C4-2B (cell line): Measurements from ENCODE around the gene ANKS1B.
"Not testable (repeated sequence)": the region's sequence is repeated elsewhere in the genome, so short reads cannot be mapped to it uniquely, and the experiment has no call there.

ENCODE experiments used
- H3K27ac ChIP-seq: fragments of 450-650 bp; 2 replicates; pipeline ENCODE4 v1.5.1; 2017
- ZFX ChIP-seq: fragments of 450-650 bp; IDR thresholded peaks from 2 replicates; pipeline ENCODE4 v1.6.1; 2017
- TF ChIP-seq, protein P1 (sequence below): fragments of 450-650 bp; conservative IDR thresholded peaks from 2 replicates; pipeline ENCODE4 v1.5.1; 2017; ENCODE audit warnings: mild to moderate bottlenecking

Gene ANKS1B

DNA sequence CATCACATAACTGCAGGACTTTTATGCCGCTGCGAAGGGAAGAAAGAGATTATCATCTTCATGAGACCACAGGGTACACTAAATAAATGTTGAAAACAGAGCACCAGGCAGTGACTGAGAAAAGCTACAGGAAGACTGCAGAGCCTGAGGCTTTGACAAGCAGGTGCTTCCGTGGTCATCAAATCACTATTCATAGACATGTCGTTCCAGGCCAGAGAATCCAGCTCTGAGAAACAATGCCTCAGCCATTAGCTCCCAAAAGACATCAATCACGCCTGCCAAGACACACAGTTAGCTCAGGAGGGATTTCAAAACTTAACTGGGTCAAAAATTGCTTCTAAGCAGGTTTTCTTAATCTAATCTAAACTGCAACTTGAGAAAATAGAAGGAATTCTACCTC, 384.3 kb downstream of the ANKS1B start:
- no peak overlapping the region for H3K27ac ChIP-seq
- TF ChIP-seq ZFX, result no peak
- TF ChIP-seq, protein P1, sequence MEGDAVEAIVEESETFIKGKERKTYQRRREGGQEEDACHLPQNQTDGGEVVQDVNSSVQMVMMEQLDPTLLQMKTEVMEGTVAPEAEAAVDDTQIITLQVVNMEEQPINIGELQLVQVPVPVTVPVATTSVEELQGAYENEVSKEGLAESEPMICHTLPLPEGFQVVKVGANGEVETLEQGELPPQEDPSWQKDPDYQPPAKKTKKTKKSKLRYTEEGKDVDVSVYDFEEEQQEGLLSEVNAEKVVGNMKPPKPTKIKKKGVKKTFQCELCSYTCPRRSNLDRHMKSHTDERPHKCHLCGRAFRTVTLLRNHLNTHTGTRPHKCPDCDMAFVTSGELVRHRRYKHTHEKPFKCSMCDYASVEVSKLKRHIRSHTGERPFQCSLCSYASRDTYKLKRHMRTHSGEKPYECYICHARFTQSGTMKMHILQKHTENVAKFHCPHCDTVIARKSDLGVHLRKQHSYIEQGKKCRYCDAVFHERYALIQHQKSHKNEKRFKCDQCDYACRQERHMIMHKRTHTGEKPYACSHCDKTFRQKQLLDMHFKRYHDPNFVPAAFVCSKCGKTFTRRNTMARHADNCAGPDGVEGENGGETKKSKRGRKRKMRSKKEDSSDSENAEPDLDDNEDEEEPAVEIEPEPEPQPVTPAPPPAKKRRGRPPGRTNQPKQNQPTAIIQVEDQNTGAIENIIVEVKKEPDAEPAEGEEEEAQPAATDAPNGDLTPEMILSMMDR, result no peak

DNA sequence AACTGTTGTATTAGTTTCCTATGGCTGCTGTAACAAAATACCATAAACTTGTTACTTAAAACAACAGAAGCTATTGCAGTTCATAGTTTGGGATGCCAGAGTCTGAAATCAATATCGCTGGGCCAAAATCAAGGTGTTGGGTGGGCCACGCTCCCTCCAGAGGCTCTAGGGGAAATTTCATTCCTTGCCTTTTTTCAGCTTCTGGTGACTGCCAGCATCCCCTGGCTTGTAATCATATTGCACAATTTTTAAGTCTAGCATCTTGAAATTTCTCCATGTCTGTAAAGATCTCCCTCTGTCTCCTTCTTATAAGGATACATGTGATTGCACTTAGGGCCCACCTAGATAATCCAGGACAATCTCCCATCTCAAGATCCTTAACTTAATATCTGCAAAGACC, 386.0 kb downstream of the ANKS1B start:
- no peak for TF ChIP-seq ZFX
- TF ChIP-seq, protein P1, result no peak
- no peak overlapping the region for H3K27ac ChIP-seq

DNA sequence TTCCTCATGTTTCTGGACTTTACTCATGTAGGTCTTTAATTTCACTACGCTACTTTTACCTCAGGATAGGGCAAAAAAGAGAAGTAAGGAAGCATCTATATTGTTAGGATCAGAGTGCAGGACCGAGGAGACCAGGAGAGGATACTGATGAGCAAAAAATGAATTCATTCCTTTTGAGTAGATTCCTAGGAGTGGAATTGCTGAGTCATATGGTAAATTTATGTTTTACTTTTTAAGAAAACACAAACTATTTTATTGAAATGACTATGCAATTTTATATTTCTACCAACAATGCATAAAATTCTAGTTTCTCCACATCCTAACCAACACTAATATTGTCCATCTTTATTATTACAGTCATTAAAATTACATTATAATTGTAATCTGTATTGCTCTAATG, 388.0 kb downstream of the ANKS1B start:
- TF ChIP-seq, protein P1, result no peak
- TF ChIP-seq ZFX, result no peak
- no peak overlapping the region for H3K27ac ChIP-seq

- H3K27ac ChIP-seq, result not testable (repeated sequence)
These were observed 407.6 kb downstream of the ANKS1B start for GRCh38 chr12:99577125-99577524.

DNA sequence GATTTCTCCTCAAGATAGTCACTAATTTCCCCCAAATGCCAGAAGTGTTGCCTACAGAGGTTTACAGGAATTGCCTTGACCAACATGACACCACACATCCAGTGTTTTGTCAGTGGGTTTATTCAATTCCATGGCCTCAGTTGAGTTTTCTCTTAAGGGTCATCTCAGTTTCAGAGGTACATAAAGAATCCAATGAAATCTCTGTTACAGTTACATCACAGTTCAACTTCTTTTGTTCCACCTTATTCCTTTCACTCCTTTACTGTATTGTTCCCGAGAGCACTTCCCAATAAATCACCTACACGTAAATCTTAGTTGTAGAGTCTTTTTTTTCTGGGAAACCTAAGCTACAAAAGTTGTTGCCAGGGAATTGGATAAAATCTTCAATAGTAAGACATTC, 410.8 kb downstream of the ANKS1B start:
- TF ChIP-seq, protein P1, result no peak
- no peak for TF ChIP-seq ZFX

DNA sequence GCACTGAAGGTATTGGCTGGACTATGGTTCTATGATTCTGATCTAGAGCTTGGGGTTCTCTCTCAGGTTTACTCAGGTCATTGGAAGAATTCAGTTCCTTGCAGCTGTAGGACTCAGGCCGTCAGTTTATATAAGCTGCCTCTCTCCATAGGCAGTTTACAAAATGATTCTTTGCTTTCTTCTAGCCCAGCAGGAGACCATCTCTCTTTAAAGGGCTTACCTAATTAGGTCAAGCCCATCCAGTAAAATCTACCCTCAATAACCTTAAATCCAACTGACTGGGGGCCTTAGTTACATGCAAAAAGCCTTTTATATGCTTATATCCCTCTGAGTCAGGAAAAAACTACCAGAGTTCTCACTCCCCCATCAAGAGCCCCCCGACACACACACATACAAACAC, 417.7 kb downstream of the ANKS1B start:
- no peak overlapping the region for H3K27ac ChIP-seq
- TF ChIP-seq, protein P1, result no peak
- no peak for TF ChIP-seq ZFX

More for the DNA sequence above, 410.8 kb downstream of the ANKS1B start:
- no peak overlapping the region for H3K27ac ChIP-seq

DNA sequence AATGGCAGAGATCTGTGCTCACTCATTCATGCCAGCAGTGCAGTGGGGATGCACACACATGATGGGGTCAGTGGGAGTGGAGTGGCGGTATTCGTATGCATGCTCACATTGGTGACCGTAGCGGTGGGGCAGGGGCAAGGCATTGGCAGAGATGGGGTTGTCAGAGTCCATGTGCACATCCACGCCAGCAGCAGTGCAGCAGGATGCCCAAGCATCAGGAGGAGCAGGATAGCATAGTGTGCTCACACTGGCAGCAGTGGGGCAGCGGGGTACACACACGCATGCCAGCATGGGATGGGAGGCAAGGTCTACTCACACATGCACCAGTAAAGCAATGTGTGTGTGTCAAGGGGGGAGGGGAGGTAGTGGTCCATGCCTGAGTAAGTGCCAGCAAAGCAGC, 426.6 kb downstream of the ANKS1B start:
- TF ChIP-seq ZFX, result no peak
- TF ChIP-seq, protein P1, result no peak
- no peak overlapping the region for H3K27ac ChIP-seq

GRCh38 chr12:99553461-99553860, 431.3 kb downstream of the ANKS1B start:
- H3K27ac ChIP-seq, result no peak overlapping the region
- TF ChIP-seq ZFX, result no peak
- TF ChIP-seq, protein P1, result no peak
